ENCODE results near the gene SLC4A4. TPM values are rescaled to one million over a fixed set of nuclear protein-coding genes. Genes with fewer than 3 reads are reported as not detected.

Gene SLC4A4
- polyA plus RNA-seq, 1 donor, result 81.7 TPM

- DNase-seq, result no peak
These were observed 254.5 kb downstream of the SLC4A4 start for GRCh38 chr4:71593311-71593710.

GRCh38 chr4:71595576-71596108 lies 256.8 kb downstream of the SLC4A4 start:
- no peak for DNase-seq

- no peak for DNase-seq
These were observed 260.8 kb downstream of the SLC4A4 start for GRCh38 chr4:71599578-71599977.

- DNase-seq, result no peak
These were observed 263.6 kb downstream of the SLC4A4 start for GRCh38 chr4:71602289-71602900.

- DNase-seq, result no peak
These were observed 266.0 kb downstream of the SLC4A4 start for GRCh38 chr4:71604785-71605184.

GRCh38 chr4:71607109-71607508 lies 268.3 kb downstream of the SLC4A4 start:
- no peak for DNase-seq

- no peak for DNase-seq
These were observed 269.2 kb downstream of the SLC4A4 start for GRCh38 chr4:71607780-71608677.

- no peak for DNase-seq
These were observed 269.9 kb downstream of the SLC4A4 start for GRCh38 chr4:71608678-71609071.

- no peak for DNase-seq
These were observed 270.3 kb downstream of the SLC4A4 start for GRCh38 chr4:71609167-71609566.

- DNase-seq, result no peak
These were observed 270.8 kb downstream of the SLC4A4 start for GRCh38 chr4:71609651-71610050.

- DNase-seq, result no peak
These were observed 275.8 kb downstream of the SLC4A4 start for GRCh38 chr4:71614621-71615020.

GRCh38 chr4:71616168-71616811 lies 277.5 kb downstream of the SLC4A4 start:
- DNase-seq, result no peak
